Measurements from ENCODE around the gene BCCIP. TPM values are rescaled to one million over a fixed set of nuclear protein-coding genes. Genes with fewer than 3 reads are reported as not detected.

The BCCIP gene
- 33.0 and 35.9 TPM in 2 replicates for total RNA-seq

DNA sequence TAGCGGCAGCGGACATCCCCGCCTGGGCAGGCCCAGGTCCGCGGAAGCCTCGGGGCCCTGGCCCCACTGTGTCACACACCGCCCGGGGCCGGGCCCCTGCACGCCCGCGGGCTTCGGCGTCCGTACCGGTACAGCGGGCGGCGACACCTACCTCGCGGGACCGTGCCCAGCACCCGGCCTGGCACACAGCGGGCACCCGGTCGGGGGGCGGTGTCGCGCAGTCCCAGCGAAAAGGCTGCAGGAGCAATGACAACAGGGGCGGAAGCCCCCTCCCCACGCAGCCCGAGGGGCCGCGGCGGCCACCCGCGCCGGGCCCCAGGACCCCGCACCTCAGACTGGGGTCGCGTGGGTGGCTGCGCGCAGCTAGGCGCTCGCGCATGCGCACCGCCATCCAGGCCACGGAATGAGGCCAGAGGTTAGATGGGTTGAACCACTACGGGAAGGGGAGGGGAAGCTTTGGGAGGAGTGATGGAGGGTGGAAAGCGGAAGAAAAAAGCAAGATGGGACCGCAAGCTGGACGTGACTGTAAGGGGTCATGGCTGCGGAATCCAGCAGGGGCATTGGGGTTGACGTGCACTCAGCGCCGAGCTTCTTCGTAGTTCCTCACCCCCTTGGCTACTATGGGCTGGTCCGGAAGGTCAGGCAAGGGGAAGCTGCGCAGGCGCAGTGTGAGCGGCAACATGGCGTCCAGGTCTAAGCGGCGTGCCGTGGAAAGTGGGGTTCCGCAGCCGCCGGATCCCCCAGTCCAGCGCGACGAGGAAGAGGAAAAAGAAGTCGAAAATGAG lies at the start of gene BCCIP, which contains the start of gene UROS:
BCCIP (plus strand) TSS at position 669 of the 785 bp plus-strand sequence; CDS start at position 681, 12 bp downstream.
UROS (minus strand) TSS at position 381 of the 785 bp plus-strand sequence. CDS start 6,759 bp downstream, outside the sequence.

GRCh38 chr10:125775491-125776106 lies 47.7 kb upstream of the BCCIP start, which contains the start of gene MMP21:
MMP21 (minus strand) TSS chr10:125775821; CDS start chr10:125775821, 0 bp downstream.

DNA sequence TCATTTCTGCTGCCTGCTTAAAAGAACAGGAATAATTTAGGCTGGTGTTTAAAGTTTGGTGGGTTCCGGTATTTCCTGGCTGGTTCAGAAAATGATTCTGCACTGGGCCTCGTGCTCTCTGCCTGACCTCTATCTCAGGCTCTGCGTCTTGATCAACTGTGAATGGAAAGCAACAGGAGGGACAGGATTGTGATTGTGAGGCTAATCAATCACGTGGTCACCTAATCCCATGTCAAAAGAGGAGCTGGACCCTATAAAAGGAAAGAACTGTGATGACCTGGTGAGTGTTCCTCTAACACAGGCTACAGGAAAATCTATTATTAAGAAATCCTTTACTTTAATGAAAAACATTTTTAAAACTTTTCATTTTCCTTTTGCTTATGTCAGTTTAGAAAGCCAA lies 57.8 kb downstream of the BCCIP start, which contains the start of gene DHX32:
DHX32 (minus strand) TSS at position 101 of the 400 bp plus-strand sequence. CDS start 468 bp downstream, outside the sequence.

Other genes starting within 250 kb of the BCCIP start
- not detected in 2 replicates for gene TEX36, start 140.4 kb upstream of the BCCIP start, total RNA-seq
- gene EDRF1, start 103.8 kb upstream of the BCCIP start, total RNA-seq = 12.1 and 16.2 TPM in 2 replicates
- gene MMP21, start 47.7 kb upstream of the BCCIP start, total RNA-seq = not detected in 2 replicates
- 68.4 and 74.4 TPM in 2 replicates for gene UROS, start 288 bp upstream of the BCCIP start, total RNA-seq
- 22.3 and 23.7 TPM in 2 replicates for gene DHX32, start 57.7 kb downstream of the BCCIP start, total RNA-seq
- gene FANK1, start 73.0 kb downstream of the BCCIP start, total RNA-seq = 3.6 and 4.3 TPM in 2 replicates